Thoracic aorta (tissue), 2 donors: ENCODE measurements around the gene ZSCAN5B. TPM values are rescaled to one million over a fixed set of nuclear protein-coding genes. Genes with fewer than 3 reads are reported as not detected.
A peak's percentile ranks its signal among the peaks of the same experiment; 100 is the strongest.
"Not testable (repeated sequence)": the region's sequence is repeated elsewhere in the genome, so short reads cannot be mapped to it uniquely, and the experiment has no call there.

ENCODE experiments used
- ATAC-seq: fragments of 150-250 bp; one replicate; pipeline ENCODE4 v1.8.0; 2017; ENCODE audit warnings: low read depth; ENCODE audit not compliant: insufficient number of reproducible peaks, low FRiP score
- DNase-seq: peaks from one replicate; pipeline ENCODE4 v3.0.0-alpha.2; 2020; ENCODE audit warnings: low spot score
- H3K27ac ChIP-seq, 2 donors: fragments of 200-600 bp; sonication (generic); 1 replicate in 1 of 2; 2 replicates in 1 of 2; pipeline ENCODE4 v1.5.1; 2016; ENCODE audit warnings: mild to moderate bottlenecking in 2 of 2, moderate library complexity in 2 of 2
- H3K27me3 ChIP-seq: fragments of 200-600 bp; sonication (generic); replicated peaks from 2 replicates; pipeline ENCODE4 v1.6.0; 2016; ENCODE audit warnings: mild to moderate bottlenecking; ENCODE audit not compliant: insufficient read depth
- H3K36me3 ChIP-seq: fragments of 200-600 bp; sonication (generic); one replicate; pipeline ENCODE4 v1.5.1; 2016
- H3K4me1 ChIP-seq, 2 donors: fragments of 200-600 bp; sonication (generic); 1 replicate in 1 of 2; 2 replicates in 1 of 2; pipeline versions ENCODE4 v1.5.1 to v1.6.0; 2016; ENCODE audit warnings: low read depth in 2 of 2, mild to moderate bottlenecking in 1 of 2; ENCODE audit not compliant: control insufficient read depth in 1 of 2
- H3K4me3 ChIP-seq: fragments of 200-600 bp; sonication (generic); 2 replicates; pipeline ENCODE4 v1.5.1; 2016; ENCODE audit warnings: mild to moderate bottlenecking
- H3K9me3 ChIP-seq: fragments of 200-600 bp; sonication (generic); 2 replicates; pipeline ENCODE4 v1.5.1; 2016
- CTCF ChIP-seq: fragments of 200-600 bp; sonication (generic); IDR thresholded peaks from one replicate; pipeline ENCODE4 v1.5.1; 2019; ENCODE audit warnings: antibody characterized with exemption
- total RNA-seq, 2 donors: library from RNA; depleted of rRNA; stranded (reverse); fragments of >200 nt; gene quantifications; one replicate each; pipeline versions ENCODE4 v1.1.0 to v1.2.3, GENCODE V29; 2016

Gene ZSCAN5B
- total RNA-seq, 2 donors from 2014 or later = not detected

- H3K27me3 ChIP-seq = no peaks in the 10 kb centered on the region
- no peak for TF ChIP-seq CTCF
- peaks cover 0 to 5% of the 10 kb centered on the region in 2 donors for H3K4me1 ChIP-seq
- DNase-seq = no peak
- H3K4me3 ChIP-seq = no peak overlapping the region
- H3K27ac ChIP-seq = no peak overlapping the region
- no peaks in the 10 kb centered on the region for H3K36me3 ChIP-seq
- no peak for ATAC-seq
- H3K9me3 ChIP-seq = no peaks in the 10 kb centered on the region
These were observed 21.4 kb upstream of the ZSCAN5B start for GRCh38 chr19:56218961-56219360.

GRCh38 chr19:56217039-56217949 is 19.7 kb upstream of the ZSCAN5B start:
- Histone ChIP-seq H3K36me3 (no peaks in the 10 kb centered on the region), H3K9me3 (no peaks in the 10 kb centered on the region), H3K4me3 (peak overlapping the region; percentile 67), H3K27ac (no peak overlapping the region), H3K27me3 (no peaks in the 10 kb centered on the region), H3K4me1 (peaks cover 0 to 5% of the 10 kb centered on the region in 2 donors)
- ATAC-seq (no peak), DNase-seq (no peak)
- no peak for TF ChIP-seq CTCF

- DNase-seq = no peak
- no peak overlapping the region for H3K4me3 ChIP-seq
- no peak for ATAC-seq
- no peaks in the 10 kb centered on the region for H3K9me3 ChIP-seq
- H3K27ac ChIP-seq = no peak overlapping the region
- H3K27me3 ChIP-seq = no peaks in the 10 kb centered on the region
- H3K36me3 ChIP-seq = no peaks in the 10 kb centered on the region
- TF ChIP-seq CTCF = no peak
- H3K4me1 ChIP-seq = no peaks in the 10 kb centered on the region
These were observed 14.1 kb upstream of the ZSCAN5B start for GRCh38 chr19:56211718-56212117.

GRCh38 chr19:56210036-56210435 is 12.5 kb upstream of the ZSCAN5B start:
- H3K27me3 ChIP-seq, H3K4me1 ChIP-seq, H3K27ac ChIP-seq, DNase-seq, H3K36me3 ChIP-seq, ATAC-seq, H3K9me3 ChIP-seq, H3K4me3 ChIP-seq: not testable (repeated sequence)

GRCh38 chr19:56209091-56209490 is 11.5 kb upstream of the ZSCAN5B start:
- Histone ChIP-seq H3K36me3 (no peaks in the 10 kb centered on the region), H3K4me1 (no peaks in the 10 kb centered on the region), H3K4me3 (no peak overlapping the region), H3K27ac (no peak overlapping the region), H3K27me3 (no peaks in the 10 kb centered on the region), H3K9me3 (no peaks in the 10 kb centered on the region)
- ATAC-seq = no peak
- no peak for TF ChIP-seq CTCF
- DNase-seq = no peak

GRCh38 chr19:56207581-56207980 is 10.0 kb upstream of the ZSCAN5B start:
- H3K4me3 ChIP-seq, H3K9me3 ChIP-seq, H3K27me3 ChIP-seq, H3K4me1 ChIP-seq, ATAC-seq, H3K36me3 ChIP-seq, DNase-seq, H3K27ac ChIP-seq: not testable (repeated sequence)
